Retinal pigment epithelial cell (primary cell): Measurements from ENCODE around the gene BLMH.

Source experiments
- DNase-seq: peaks from one replicate; pipeline ENCODE4 v3.0.0-alpha.2; 2010; ENCODE audit warnings: low read depth
- H3K4me3 ChIP-seq: 2 replicates; pipeline ENCODE4 v1.5.1; 2011; ENCODE audit warnings: mild to moderate bottlenecking, low read length, control low read depth, moderate library complexity
- CTCF ChIP-seq: conservative IDR thresholded peaks from 2 replicates; pipeline ENCODE4 v1.5.1; 2011; ENCODE audit warnings: low read depth, low read length, control low read depth, inconsistent platforms

BLMH gene

DNA sequence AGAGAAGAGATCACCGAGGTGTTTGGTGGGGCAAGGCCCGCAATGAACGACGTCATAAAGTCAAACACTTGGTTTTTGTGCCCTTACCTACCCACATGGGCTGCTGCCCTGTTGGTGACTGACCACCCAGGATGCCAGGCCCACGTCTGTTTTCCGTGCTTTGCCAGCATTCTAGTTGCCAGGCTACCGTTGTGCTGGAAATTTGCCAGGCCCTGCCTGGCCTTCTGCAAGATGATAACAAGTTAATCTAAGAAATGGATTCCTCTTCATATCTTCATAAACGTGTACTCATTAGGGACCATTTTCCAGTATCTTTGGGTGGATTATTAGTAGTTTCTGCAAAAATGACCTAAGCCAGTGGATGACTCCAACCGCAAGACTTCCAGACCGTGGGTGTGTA lies 91.6 kb downstream of the BLMH start:
- no peak for DNase-seq
- no peak overlapping the region for H3K4me3 ChIP-seq
- TF ChIP-seq CTCF, result no peak

DNA sequence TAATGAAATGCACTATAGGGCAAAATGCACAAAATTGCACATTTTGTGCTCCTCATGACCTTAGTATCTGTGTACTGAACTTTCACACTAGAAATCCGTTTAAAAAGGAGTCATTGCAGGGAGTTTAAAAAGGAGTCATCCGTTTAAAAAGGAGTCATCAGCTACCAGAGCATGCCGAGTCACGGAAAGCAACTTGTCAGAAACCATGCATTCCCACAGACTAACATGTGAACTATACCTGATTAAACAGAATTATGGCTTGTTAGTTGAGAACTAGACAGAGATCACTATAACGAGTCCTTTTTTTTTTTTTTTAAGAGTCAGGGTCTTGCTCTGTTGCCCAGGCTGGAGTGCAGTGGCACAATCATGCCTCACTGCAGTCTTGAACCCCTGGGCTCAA lies 92.1 kb downstream of the BLMH start:
- TF ChIP-seq CTCF, result no peak
- DNase-seq, result no peak
- no peak overlapping the region for H3K4me3 ChIP-seq
